SK-N-SH (cell line): ENCODE results near the gene AMZ1. TPM values are rescaled to one million over a fixed set of nuclear protein-coding genes. Genes with fewer than 3 reads are reported as not detected.

Source experiments
- CTCF ChIA-PET: fragments of 300-600, 350-600 bp; formaldehyde crosslinking; extraction: SDS; loops from one replicate; lab custom pipeline; 2021; lab: Yijun Ruan, JAX
- POLR2A ChIA-PET: fragments of 350-600 bp; sonication (Branson Sonifier 250); formaldehyde crosslinking; extraction: SDS; loops from one replicate; lab custom pipeline; 2020; ENCODE audit warnings: antibody characterized with exemption, inconsistent platforms; lab: Yijun Ruan, JAX
- DNase-seq: peaks from one replicate; pipeline ENCODE4 v3.0.0; 2012
- H2AFZ ChIP-seq: fragments of 200-600 bp; sonication (generic); 2 replicates; pipeline ENCODE4 v1.8.1; 2016; ENCODE audit warnings: antibody characterized with exemption, mild to moderate bottlenecking, low read depth
- H3F3A ChIP-seq: fragments of 200-600 bp; sonication (generic); replicated peaks from 2 replicates; pipeline ENCODE3; 2016; ENCODE audit warnings: antibody characterized with exemption, mild to moderate bottlenecking; ENCODE audit not compliant: insufficient read depth
- H3K27ac ChIP-seq, 2 experiments: fragments of 200-500 bp in 1 of 2; fragments of 200-600 bp in 1 of 2; sonication (Bioruptor generic) in 1 of 2; sonication (generic), shearing (Covaris generic) in 1 of 2; 2 replicates each; pipeline versions ENCODE4 v1.5.1 to v1.6.1; 2014 to 2016; ENCODE audit warnings: low read depth in 2 of 2, inconsistent platforms in 1 of 2, low read length in 1 of 2, mild to moderate bottlenecking in 1 of 2, mixed read lengths in 1 of 2
- H3K27me3 ChIP-seq: fragments of 200-600 bp; sonication (generic), shearing (Covaris generic); 2 replicates; pipeline ENCODE4 v1.6.1; 2016; ENCODE audit warnings: mixed run types; ENCODE audit not compliant: insufficient read depth
- H3K36me3 ChIP-seq, 2 experiments: fragments of 200-500 bp in 1 of 2; fragments of 200-600 bp in 1 of 2; sonication (Bioruptor generic) in 1 of 2; sonication (generic) in 1 of 2; replicated peaks in 1 of 2; 2 replicates each; pipeline versions ENCODE3 to v1.5.1; 2014 to 2016; ENCODE audit warnings: low read length in 1 of 2, mild to moderate bottlenecking in 1 of 2; ENCODE audit not compliant: insufficient read depth in 2 of 2, control insufficient read depth in 1 of 2
- H3K4me1 ChIP-seq, 2 experiments: fragments of 200-500 bp in 1 of 2; fragments of 200-600 bp in 1 of 2; sonication (Bioruptor generic) in 1 of 2; sonication (generic), shearing (Covaris generic) in 1 of 2; 2 replicates each; pipeline versions ENCODE4 v1.5.1 to v1.6.1; 2014 to 2016; ENCODE audit warnings: low read depth in 1 of 2, low read length in 1 of 2, mixed run types in 1 of 2; ENCODE audit not compliant: insufficient read depth in 2 of 2, control insufficient read depth in 1 of 2
- H3K4me2 ChIP-seq: fragments of 200-600 bp; sonication (generic), shearing (Covaris generic); 2 replicates; pipeline ENCODE4 v1.6.1; 2017; ENCODE audit warnings: mixed run types
- H3K4me3 ChIP-seq, 2 experiments: fragments of 200-500 bp in 1 of 2; fragments of 200-600 bp in 1 of 2; sonication (Bioruptor generic) in 1 of 2; sonication (generic), shearing (Covaris generic) in 1 of 2; 2 replicates each; pipeline versions ENCODE4 v1.5.1 to v1.8.1; 2014 to 2016; ENCODE audit warnings: low read depth in 2 of 2, inconsistent platforms in 1 of 2, low read length in 1 of 2, mild to moderate bottlenecking in 1 of 2, mixed read lengths in 1 of 2, moderate library complexity in 1 of 2
- H3K79me2 ChIP-seq: fragments of 200-600 bp; sonication (generic); 2 replicates; pipeline ENCODE4 v1.8.1; 2017; ENCODE audit warnings: mild to moderate bottlenecking; ENCODE audit not compliant: insufficient read depth
- H3K9ac ChIP-seq: fragments of 200-600 bp; sonication (generic); 2 replicates; pipeline ENCODE4 v1.6.1; 2017; ENCODE audit warnings: mixed run types
- H3K9me2 ChIP-seq: fragments of 200-600 bp; sonication (generic); 2 replicates; pipeline ENCODE4 v1.6.1; 2017; ENCODE audit warnings: mixed run types
- H3K9me3 ChIP-seq: fragments of 200-600 bp; sonication (generic); 2 replicates; pipeline ENCODE4 v1.6.1; 2017; ENCODE audit warnings: mixed run types, mild to moderate bottlenecking, moderate library complexity
- H4K20me1 ChIP-seq: fragments of 200-600 bp; sonication (generic); 2 replicates; pipeline ENCODE4 v1.6.1; 2017; ENCODE audit warnings: mild to moderate bottlenecking, mixed run types; ENCODE audit not compliant: insufficient read depth
- CHD2 ChIP-seq: fragments of 150-350 bp; IDR thresholded peaks from 2 replicates; pipeline ENCODE4 v1.6.1; 2018; ENCODE audit warnings: low read length; ENCODE audit not compliant: partially characterized antibody
- EP300 ChIP-seq, 2 experiments: IDR thresholded peaks; 2 replicates each; pipeline versions ENCODE4 v1.4.0 to v1.6.1; 2012; ENCODE audit warnings: borderline replicate concordance in 1 of 2, low read depth in 1 of 2, low read length in 1 of 2
- EZH2phosphoT487 ChIP-seq: fragments of 200-600 bp; sonication (generic); IDR thresholded peaks from 2 replicates; pipeline ENCODE4 v1.6.1; 2017; ENCODE audit warnings: low read depth, mixed run types, mild to moderate bottlenecking, antibody characterized with exemption, moderate library complexity, borderline replicate concordance
- FOSL2 ChIP-seq: IDR thresholded peaks from 2 replicates; pipeline ENCODE4 v1.4.0; 2012; ENCODE audit warnings: low read depth, mild to moderate bottlenecking, moderate library complexity, borderline replicate concordance
- FOXM1 ChIP-seq: IDR thresholded peaks from 2 replicates; pipeline ENCODE4 v1.4.0; 2012; ENCODE audit warnings: low read depth, mild to moderate bottlenecking
- NRF1 ChIP-seq: IDR thresholded peaks from 2 replicates; pipeline ENCODE4 v1.6.1; 2012; ENCODE audit warnings: low read depth, mild to moderate bottlenecking, low read length
- SIN3A ChIP-seq: IDR thresholded peaks from 2 replicates; pipeline ENCODE4 v1.6.1; 2012; ENCODE audit warnings: low read depth, mild to moderate bottlenecking, low read length, moderate library complexity, borderline replicate concordance
- SMC3 ChIP-seq: IDR thresholded peaks from 2 replicates; pipeline ENCODE4 v1.6.1; 2012; ENCODE audit warnings: low read depth, low read length, improper control_type of control experiment
- TCF12 ChIP-seq: IDR thresholded peaks from 2 replicates; pipeline ENCODE4 v1.4.0; 2012
- TEAD4 ChIP-seq: IDR thresholded peaks from 2 replicates; pipeline ENCODE4 v1.4.0; 2012; ENCODE audit warnings: mild to moderate bottlenecking, borderline replicate concordance; ENCODE audit not compliant: insufficient read depth
- WGBS: methylation state at CpG from one replicate; pipeline ENCODE4 v1.1.6; 2017; ENCODE audit warnings: low lambda C conversion rate; 5-methylcytosine and 5-hydroxymethylcytosine counted together
- polyA plus RNA-seq, 3 experiments: library from polyadenylated mRNA; depleted of rRNA; stranded (reverse); fragments of >200 nt; gene quantifications; 2 replicates each; pipeline ENCODE4 v1.2.3, GENCODE V29; 2012
- TF ChIP-seq, protein P1 (sequence below): IDR thresholded peaks from 2 replicates; pipeline ENCODE4; 2012
- TF ChIP-seq, protein P2 (sequence below): IDR thresholded peaks from 2 replicates; pipeline ENCODE4 v1.4.0; 2012; ENCODE audit warnings: low read depth, borderline replicate concordance
- TF ChIP-seq, protein P3 (sequence below): fragments of 200-600 bp; sonication (generic); IDR thresholded peaks from 2 replicates; pipeline ENCODE4 v1.6.1; 2017; ENCODE audit warnings: antibody characterized with exemption, mild to moderate bottlenecking, moderate library complexity
- TF ChIP-seq, protein P4 (sequence below): IDR thresholded peaks from 2 replicates; pipeline ENCODE4 v1.6.1; 2012; ENCODE audit warnings: mild to moderate bottlenecking, low read depth, low read length, moderate library complexity
- TF ChIP-seq, protein P5 (sequence below): IDR thresholded peaks from 2 replicates; pipeline ENCODE4 v1.4.0; 2012; ENCODE audit warnings: low read depth, borderline replicate concordance

AMZ1 gene
- polyA plus RNA-seq, 1 of the 3 experiments (the other 2 are of a cell fraction) = 0.15 TPM

DNA sequence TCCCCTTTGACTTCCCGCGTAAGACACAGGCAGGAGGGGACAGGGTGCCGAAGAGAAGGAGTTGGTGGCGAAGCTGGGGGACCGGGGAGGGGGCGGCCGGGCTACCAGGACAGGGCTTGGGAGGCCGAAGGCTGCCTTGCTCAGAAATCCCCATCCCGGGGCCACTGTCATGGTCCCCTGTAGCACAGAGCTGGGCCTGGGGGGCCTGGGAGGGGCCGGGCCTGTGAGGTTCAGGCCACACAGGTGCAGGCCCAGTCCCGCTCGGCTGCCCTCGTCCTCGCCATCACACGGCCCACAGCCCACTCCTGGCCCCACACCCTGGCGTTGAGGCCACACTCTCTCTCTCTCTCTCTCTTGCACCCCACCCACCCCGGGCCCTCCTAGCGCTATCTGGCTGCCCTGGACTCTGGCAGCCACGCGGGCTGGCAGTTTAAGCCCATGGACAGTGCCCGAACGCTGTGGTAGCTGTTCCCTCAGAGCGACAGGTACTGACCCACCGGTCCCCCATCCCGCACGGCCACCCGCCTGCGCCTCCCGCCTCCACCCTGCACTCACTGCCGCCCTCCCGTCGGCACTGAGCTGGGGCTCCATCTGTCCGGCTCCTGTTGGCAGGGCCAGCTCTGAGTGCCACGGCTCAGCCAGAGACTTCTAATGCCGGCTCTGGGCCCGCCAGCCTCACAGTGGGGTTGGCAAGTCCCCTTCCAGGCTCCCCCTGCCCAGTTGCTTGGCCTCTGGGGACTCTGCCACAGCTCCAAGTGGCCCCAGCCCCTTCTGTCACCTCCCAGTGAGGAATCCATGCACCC is 28.2 kb upstream of the AMZ1 start:
- H3K36me3 ChIP-seq = peaks cover 28 to 80% of the 10 kb centered on the region in 2 experiments
- H3K79me2 ChIP-seq = peaks cover 10% of the 10 kb centered on the region; the same call in 1 of the 2 replicates
- no peak overlapping the region for H3K4me3 ChIP-seq
- no peaks in the 10 kb centered on the region for H3K27me3 ChIP-seq
- H3K4me2 ChIP-seq = no peak overlapping the region
- POLR2A ChIA-PET = no interaction called here
- H2AFZ ChIP-seq = no peak overlapping the region
- no peaks in the 10 kb centered on the region for H3K9me2 ChIP-seq
- H3K27ac ChIP-seq = peak overlapping the region in 1 of 2 experiments; percentile 6; a peak in 1 of 4 replicates
- peaks cover 48% of the 10 kb centered on the region for H4K20me1 ChIP-seq
- no peaks in the 10 kb centered on the region for H3K9me3 ChIP-seq
- CTCF ChIA-PET = interaction anchor here (0.9 to 4.9 kb wide), 14 partner anchors 8 to 210 kb away, joined by 3 to 38 read pairs (median 4); partner anchors contain the start of gene IQCE
- WGBS = 92% methylated on average over 32 of the region's 36 CpGs
- no peak for DNase-seq
- H3K9ac ChIP-seq = no peak overlapping the region
- H3F3A ChIP-seq = no peaks in the 10 kb centered on the region
- TF ChIP-seq, protein P1, sequence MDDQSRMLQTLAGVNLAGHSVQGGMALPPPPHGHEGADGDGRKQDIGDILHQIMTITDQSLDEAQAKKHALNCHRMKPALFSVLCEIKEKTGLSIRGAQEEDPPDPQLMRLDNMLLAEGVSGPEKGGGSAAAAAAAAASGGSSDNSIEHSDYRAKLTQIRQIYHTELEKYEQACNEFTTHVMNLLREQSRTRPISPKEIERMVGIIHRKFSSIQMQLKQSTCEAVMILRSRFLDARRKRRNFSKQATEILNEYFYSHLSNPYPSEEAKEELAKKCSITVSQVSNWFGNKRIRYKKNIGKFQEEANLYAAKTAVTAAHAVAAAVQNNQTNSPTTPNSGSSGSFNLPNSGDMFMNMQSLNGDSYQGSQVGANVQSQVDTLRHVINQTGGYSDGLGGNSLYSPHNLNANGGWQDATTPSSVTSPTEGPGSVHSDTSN = no peak
- no peak for TF ChIP-seq SIN3A
- TF ChIP-seq, protein P2, sequence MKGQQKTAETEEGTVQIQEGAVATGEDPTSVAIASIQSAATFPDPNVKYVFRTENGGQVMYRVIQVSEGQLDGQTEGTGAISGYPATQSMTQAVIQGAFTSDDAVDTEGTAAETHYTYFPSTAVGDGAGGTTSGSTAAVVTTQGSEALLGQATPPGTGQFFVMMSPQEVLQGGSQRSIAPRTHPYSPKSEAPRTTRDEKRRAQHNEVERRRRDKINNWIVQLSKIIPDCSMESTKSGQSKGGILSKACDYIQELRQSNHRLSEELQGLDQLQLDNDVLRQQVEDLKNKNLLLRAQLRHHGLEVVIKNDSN = no peak
- no peak for TF ChIP-seq TEAD4
- no peak for TF ChIP-seq NRF1
- no peak for TF ChIP-seq EP300 (IDR thresholded peaks at IDR 0.05; ENCODE audit: borderline replicate concordance in 1 of 2, low read depth in 1 of 2, low read length in 1 of 2)
- no peak for TF ChIP-seq CHD2
- TF ChIP-seq, protein P3, sequence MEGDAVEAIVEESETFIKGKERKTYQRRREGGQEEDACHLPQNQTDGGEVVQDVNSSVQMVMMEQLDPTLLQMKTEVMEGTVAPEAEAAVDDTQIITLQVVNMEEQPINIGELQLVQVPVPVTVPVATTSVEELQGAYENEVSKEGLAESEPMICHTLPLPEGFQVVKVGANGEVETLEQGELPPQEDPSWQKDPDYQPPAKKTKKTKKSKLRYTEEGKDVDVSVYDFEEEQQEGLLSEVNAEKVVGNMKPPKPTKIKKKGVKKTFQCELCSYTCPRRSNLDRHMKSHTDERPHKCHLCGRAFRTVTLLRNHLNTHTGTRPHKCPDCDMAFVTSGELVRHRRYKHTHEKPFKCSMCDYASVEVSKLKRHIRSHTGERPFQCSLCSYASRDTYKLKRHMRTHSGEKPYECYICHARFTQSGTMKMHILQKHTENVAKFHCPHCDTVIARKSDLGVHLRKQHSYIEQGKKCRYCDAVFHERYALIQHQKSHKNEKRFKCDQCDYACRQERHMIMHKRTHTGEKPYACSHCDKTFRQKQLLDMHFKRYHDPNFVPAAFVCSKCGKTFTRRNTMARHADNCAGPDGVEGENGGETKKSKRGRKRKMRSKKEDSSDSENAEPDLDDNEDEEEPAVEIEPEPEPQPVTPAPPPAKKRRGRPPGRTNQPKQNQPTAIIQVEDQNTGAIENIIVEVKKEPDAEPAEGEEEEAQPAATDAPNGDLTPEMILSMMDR = no peak
- TF ChIP-seq TCF12 = no peak
- TF ChIP-seq SMC3 = no peak
- no peak for TF ChIP-seq FOSL2
- TF ChIP-seq, protein P4, sequence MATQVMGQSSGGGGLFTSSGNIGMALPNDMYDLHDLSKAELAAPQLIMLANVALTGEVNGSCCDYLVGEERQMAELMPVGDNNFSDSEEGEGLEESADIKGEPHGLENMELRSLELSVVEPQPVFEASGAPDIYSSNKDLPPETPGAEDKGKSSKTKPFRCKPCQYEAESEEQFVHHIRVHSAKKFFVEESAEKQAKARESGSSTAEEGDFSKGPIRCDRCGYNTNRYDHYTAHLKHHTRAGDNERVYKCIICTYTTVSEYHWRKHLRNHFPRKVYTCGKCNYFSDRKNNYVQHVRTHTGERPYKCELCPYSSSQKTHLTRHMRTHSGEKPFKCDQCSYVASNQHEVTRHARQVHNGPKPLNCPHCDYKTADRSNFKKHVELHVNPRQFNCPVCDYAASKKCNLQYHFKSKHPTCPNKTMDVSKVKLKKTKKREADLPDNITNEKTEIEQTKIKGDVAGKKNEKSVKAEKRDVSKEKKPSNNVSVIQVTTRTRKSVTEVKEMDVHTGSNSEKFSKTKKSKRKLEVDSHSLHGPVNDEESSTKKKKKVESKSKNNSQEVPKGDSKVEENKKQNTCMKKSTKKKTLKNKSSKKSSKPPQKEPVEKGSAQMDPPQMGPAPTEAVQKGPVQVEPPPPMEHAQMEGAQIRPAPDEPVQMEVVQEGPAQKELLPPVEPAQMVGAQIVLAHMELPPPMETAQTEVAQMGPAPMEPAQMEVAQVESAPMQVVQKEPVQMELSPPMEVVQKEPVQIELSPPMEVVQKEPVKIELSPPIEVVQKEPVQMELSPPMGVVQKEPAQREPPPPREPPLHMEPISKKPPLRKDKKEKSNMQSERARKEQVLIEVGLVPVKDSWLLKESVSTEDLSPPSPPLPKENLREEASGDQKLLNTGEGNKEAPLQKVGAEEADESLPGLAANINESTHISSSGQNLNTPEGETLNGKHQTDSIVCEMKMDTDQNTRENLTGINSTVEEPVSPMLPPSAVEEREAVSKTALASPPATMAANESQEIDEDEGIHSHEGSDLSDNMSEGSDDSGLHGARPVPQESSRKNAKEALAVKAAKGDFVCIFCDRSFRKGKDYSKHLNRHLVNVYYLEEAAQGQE = no peak
- no peak for TF ChIP-seq FOXM1
- TF ChIP-seq, protein P5, sequence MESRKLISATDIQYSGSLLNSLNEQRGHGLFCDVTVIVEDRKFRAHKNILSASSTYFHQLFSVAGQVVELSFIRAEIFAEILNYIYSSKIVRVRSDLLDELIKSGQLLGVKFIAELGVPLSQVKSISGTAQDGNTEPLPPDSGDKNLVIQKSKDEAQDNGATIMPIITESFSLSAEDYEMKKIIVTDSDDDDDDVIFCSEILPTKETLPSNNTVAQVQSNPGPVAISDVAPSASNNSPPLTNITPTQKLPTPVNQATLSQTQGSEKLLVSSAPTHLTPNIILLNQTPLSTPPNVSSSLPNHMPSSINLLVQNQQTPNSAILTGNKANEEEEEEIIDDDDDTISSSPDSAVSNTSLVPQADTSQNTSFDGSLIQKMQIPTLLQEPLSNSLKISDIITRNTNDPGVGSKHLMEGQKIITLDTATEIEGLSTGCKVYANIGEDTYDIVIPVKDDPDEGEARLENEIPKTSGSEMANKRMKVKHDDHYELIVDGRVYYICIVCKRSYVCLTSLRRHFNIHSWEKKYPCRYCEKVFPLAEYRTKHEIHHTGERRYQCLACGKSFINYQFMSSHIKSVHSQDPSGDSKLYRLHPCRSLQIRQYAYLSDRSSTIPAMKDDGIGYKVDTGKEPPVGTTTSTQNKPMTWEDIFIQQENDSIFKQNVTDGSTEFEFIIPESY = no peak
- no peak for TF ChIP-seq EZH2phosphoT487
- H3K4me1 ChIP-seq = peaks cover 0 to 39% of the 10 kb centered on the region in 2 experiments; a peak in 1 of 4 replicates
